Hematopoietic multipotent progenitor cell treated with erythropoietin and hydrocortisone succinate and interleukin-3 and kit ligand, for 8 days (in vitro differentiated cells): ENCODE results near the gene WDR12.
"Not testable (repeated sequence)": the region's sequence is repeated elsewhere in the genome, so short reads cannot be mapped to it uniquely, and the experiment has no call there.

ENCODE experiments used
- DNase-seq: peaks from one replicate; pipeline ENCODE4 v3.0.0-alpha.2; 2015

Gene WDR12

GRCh38 chr2:202911512-202912341, at the start of gene WDR12, which contains the start of gene CARF:
WDR12 (minus strand) TSS chr2:202911673; CDS start chr2:202911476, 197 bp downstream.
CARF (plus strand) TSS chr2:202912275; CDS start chr2:202941903, 29,628 bp downstream.
- peak; percentile 96 for DNase-seq

DNA sequence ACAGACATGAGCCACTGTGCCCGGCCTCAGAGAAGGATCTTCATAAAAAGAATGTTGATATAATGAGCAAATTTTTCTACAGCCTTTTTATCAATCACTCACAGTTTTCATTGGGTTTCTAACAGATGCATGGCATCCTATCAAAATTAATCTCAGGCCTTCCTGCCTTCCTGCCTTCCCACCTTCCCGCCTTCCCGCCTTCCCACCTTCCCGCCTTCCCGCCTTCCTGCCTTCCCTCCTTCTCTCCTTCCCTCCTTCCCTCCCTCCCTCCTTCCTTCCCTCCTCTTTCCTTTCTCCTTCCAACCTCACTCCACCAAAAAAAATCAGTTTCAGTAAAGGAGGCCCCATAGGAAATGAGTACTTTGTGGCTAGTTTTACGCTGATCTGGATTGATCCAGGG, 49.1 kb upstream of the WDR12 start:
- DNase-seq, result no peak

DNA sequence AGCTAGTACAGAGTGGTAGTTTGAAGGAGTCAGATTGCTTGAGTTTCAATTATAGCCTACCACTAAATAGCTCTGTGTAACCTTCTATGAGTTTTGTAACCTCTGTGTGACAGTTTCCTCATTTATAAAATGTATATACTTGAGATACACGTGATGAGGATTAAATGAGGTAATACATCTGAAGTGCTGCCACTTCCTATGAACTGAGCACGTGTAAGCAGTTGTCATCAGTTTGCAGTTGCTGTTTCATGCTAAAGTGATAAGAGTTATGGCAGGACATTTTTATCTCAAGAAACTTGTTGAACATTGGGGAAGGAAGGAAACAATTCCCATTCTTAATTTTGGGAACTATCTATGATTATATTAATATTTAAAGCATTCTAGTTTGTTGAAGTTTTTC, 39.1 kb upstream of the WDR12 start:
- DNase-seq, result peak; percentile 87

DNA sequence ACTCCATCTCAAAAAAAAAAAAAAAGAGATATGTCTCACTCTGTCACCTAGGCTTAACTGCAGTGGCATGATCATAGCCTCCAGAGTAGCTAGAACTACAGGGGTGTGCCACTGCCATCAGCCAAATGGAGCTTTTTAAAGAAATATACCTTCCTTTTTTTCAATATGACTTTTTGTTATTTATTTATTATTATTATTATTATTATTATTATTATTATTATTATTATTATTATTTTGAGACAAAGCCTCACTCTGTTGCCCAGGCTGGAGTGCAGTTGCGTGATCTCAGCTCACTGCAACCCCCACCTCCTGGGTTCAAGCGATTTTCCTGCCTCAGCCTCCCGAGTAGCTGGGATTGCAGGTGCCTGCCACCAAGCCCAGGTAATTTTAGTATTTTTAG, 37.9 kb upstream of the WDR12 start:
- not testable (repeated sequence) for DNase-seq

DNA sequence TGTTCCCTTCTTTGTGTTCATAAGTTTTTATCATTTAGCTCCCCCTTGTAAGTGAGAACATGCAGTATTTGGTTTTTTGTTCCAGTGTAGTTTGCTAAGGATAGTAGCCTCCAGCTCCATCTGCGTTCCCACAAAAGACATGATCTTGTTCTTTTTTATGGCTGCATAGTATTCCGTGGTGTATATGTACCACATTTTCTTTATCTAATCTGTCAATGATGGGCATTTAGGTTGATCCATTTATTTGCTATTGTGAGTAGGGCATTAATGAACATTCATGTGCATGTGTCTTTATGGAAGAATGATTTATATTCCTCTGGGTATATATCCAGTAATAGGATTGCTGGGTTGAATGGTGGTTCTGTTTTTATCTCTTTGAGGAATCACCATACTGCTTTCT, 34.0 kb upstream of the WDR12 start:
- DNase-seq, result no peak

GRCh38 chr2:202944816-202945215, 33.3 kb upstream of the WDR12 start:
- no peak for DNase-seq

GRCh38 chr2:202944408-202944807, 32.9 kb upstream of the WDR12 start:
- DNase-seq, result no peak

GRCh38 chr2:202941771-202942170, 30.3 kb upstream of the WDR12 start:
- no peak for DNase-seq

DNA sequence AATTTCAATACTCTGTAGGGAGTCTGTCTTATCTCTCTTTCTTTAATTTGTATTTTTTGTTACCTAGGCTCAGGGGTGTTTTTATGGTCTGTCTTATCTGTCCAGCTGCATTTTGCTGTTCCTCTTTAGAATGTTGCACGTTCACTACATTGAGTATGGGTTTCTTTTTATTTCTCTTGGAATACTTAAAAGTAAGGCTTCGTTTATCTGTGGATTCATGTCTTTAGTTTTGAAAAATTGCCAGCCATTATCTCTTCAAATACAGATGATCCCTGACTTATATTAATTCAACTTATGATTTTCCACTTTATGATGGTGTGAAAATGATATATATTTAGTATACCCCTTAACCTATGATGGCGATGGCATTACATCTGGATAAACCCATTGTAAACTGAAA, 27.5 kb upstream of the WDR12 start:
- no peak for DNase-seq

- no peak for DNase-seq
These were observed 23.0 kb upstream of the WDR12 start for GRCh38 chr2:202934456-202934855.

DNA sequence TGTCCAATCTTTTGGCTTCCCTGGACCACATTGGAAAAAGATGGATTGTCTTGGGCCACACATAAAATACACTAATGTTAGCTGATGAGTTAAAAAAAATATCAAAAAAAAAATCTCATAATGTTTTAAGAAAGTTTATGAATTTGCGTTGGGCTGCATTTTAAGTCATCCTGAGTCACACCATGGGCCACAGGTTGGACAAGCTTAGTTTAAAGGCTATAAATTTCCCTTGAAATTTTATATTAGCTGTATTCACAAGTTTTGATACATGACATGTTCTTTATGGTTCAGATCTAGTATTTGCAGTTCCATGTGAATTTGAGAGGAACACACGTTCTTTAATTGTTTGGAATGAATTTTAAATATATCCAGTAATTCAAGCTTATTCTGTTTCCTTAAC, 22.5 kb upstream of the WDR12 start:
- no peak for DNase-seq

- no peak for DNase-seq
These were observed 21.7 kb upstream of the WDR12 start for GRCh38 chr2:202933139-202933510.

DNA sequence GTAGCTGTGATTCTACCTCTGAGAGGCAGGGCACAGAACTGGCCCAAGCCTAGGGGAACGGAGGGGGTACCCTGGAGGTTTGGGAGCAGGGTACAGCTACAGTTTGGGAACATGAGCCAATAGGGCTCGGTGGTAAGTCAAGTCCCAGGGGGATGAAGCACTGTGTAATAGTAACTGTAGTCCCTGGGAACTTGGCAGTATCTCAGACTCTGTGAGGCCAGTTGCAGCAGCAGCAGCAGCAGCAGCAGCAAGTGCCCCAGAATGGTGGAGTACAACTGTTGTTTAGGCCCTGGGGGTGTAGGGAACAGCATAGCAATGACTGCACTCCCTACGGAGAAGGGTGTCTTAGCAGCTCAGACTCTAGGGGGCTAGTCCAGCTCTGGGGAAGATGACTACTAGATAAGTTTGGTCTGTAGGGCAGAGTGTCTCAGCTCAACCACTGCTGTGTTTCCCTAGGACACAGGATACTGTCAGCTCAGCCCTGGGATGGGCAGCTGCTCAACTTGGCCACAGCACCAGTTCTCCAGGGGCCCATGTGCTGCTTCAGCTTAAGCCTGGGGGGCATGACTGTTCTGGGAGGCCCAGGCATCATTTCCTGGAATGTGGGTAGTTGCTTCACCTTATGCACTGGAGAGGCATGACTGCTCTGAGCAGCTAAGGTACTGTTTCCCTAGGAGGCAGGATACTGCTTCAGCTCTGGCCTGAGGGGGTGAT, 21.1 kb upstream of the WDR12 start:
- no peak for DNase-seq

DNA sequence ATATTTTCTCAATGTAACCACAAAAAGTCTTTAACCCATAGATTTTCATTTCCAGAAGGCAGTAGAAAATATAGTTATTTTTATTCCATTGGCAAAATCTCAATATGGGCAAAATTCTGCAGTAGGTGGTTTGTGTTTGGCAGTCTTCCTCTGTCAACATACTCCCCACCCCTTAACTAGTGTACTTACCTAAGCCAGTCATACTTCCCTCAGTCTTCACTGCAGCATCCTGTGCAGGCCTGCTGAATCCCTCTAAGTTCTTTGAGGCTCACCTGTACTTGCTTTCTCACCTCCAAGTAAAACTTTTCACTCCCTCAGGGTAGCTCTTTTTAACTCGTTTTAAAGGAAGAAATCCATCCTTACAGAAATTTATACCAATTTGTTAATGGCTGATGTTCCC, 7.4 kb upstream of the WDR12 start:
- DNase-seq, result no peak

DNA sequence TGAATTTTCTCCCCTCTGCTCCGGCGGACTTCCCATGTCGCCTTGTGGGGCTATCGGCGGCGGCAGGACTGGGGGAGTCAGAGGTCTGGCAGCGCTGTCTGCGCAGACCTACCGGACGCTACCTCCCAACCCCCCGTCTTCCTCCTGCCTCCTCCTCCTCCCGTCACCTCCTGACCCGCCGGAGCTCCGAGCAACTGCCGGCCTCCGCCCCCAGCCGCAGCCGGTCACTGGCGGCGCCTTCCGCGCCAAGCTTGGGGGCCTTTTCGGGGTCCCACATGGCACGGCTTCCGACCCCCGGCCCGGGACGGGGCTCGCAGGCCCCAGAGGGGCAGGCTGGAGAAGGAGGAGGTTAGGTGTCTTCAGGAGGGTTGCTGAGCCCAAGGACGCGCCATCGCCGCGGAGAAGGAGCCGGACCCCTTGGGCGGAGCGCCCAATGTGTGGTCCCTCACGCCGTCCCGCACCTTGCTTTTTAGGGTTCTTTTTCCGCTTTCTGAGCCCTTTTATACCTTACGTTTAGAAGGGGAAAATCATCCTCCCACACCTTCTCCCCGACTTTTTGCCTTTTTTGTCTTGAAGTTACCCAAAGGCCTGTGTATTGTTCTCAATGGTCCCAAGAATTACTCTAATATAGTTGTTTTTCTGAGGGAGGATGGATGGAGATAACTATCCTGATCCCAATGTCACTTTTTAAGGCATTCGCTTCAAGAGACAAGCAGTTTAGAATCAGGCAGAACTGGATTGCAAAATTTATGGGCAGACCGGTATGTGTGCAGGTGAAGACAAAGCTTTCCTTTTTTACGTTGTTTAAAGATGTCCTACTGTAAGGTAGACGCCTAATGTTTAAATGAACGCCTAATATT, 1.1 kb upstream of the WDR12 start:
- peak; percentile 24 for DNase-seq

- no peak for DNase-seq
These were observed 316 bp downstream of the WDR12 start for GRCh38 chr2:202911203-202911511.

GRCh38 chr2:202910698-202911097, 775 bp downstream of the WDR12 start:
- peak; percentile 16 for DNase-seq

- DNase-seq, result not testable (repeated sequence)
These were observed 1.2 kb downstream of the WDR12 start for GRCh38 chr2:202910250-202910649.

GRCh38 chr2:202909394-202910192, 1.9 kb downstream of the WDR12 start:
- DNase-seq, result no peak

DNA sequence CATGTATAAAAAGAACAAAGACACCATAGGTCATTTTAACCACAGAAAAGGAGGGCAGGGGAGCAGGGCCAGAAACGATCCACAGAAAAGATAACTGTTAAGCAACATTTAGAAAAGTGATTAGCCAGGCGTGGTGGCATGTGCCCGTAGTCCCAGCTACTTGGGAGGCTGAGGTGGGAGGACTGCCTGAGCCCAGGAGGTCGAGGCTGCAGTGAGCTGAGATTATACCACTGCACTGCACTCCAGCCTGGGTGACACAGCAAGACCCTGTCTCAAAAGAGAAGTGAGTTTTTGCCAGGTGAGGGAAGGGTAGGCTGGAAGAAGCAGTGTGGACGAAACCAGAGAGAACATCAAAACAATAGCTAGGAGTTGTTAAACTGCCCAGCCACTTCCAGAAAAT, 3.3 kb downstream of the WDR12 start:
- DNase-seq, result no peak

DNA sequence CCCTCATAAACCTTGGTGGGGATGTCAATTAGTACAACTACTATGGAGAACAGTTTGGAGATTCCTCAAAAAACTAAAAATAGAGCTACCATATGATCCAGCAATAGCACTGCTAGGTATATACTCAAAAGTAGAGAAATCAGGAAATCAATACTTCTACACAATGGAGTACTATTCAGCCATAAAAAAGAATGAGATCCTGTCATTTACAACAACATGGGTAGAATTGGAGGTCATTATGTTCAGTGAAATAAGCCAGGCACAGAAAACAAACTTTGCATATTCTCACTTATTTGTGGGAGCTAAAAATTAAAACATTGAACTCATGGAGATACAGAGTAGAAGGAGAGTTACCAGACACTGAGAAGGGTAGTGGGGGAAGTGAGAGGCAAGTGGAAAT, 6.0 kb downstream of the WDR12 start:
- DNase-seq, result not testable (repeated sequence)

DNA sequence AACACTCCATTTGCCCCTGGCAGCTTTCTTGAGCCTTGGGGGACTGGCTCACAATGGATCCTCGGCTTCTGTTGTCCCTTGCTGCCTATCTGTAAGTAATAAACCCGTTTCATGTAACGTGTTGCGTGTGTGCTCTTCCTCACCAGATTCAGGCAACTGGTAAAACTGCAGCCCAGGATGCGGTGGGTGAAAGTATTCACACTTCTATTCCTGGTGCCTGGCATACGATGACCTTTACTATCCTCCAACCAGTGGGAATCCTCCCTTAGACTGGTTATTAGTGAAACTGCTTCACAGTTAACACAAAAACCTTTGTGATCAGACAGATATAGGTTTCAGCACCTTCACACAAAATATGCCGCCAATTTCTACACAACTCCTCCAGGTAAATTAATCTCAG, 26.3 kb downstream of the WDR12 start:
- no peak for DNase-seq
